Measurements from ENCODE around the gene RGS12. TPM values are rescaled to one million over a fixed set of nuclear protein-coding genes. Genes with fewer than 3 reads are reported as not detected.

RGS12 gene
- total and polyA plus RNA-seq, 2 of the 8 experiments (the other 6 are each of a cell fraction or from before 2014, with no cell fraction given): 6.0 to 16.4 TPM

GRCh38 chr4:3329887-3330286 lies 37.1 kb downstream of the RGS12 start (continued):
- TF ChIP-seq TAF7 (optimal IDR thresholded peaks at IDR 0.05; ENCODE audit: borderline replicate concordance, low read depth, low read length) (no peak), E2F6 (IDR thresholded peaks at IDR 0.05) (no peak), EZH2 (IDR thresholded peaks at IDR 0.05; ENCODE audit: low read depth, low read length, severe bottlenecking) (no peak), CHD2 (IDR thresholded peaks at IDR 0.05; ENCODE audit: low read length) (no peak), TCF12 (IDR thresholded peaks at IDR 0.05; ENCODE audit: low read depth, low read length) (no peak), SAP30 (IDR thresholded peaks at IDR 0.05; ENCODE audit: insufficient read depth, insufficient replicate concordance, low read length) (no peak), GABPA (IDR thresholded peaks at IDR 0.05; ENCODE audit: borderline replicate concordance, insufficient read depth, low read length) (no peak)

All from H1 (cell line).